SU-DHL-6 (cell line): Measurements from ENCODE around the gene CHD6.

Experiments
- H2AFZ ChIP-seq: fragments of 200-600 bp; sonication (generic); 2 replicates; pipeline ENCODE4 v1.6.1; 2014; ENCODE audit warnings: low read depth, mild to moderate bottlenecking, moderate library complexity, mixed read lengths, antibody characterized with exemption, low read length; ENCODE audit not compliant: severe bottlenecking
- H3F3A ChIP-seq: fragments of 200-600 bp; shearing (Covaris generic); 2 replicates; pipeline ENCODE4 v1.6.0; 2016; ENCODE audit warnings: antibody characterized with exemption, mild to moderate bottlenecking; ENCODE audit not compliant: insufficient read depth
- H3K27ac ChIP-seq: fragments of 200-600 bp; sonication (generic); 2 replicates; pipeline ENCODE4 v1.5.1; 2016; ENCODE audit warnings: low read depth, mild to moderate bottlenecking, low read length, moderate library complexity, mixed read lengths
- H3K27me3 ChIP-seq: fragments of 200-600 bp; sonication (generic), shearing (Covaris generic); 2 replicates; pipeline ENCODE4 v1.6.0; 2014; ENCODE audit warnings: mild to moderate bottlenecking, low read length
- H3K36me3 ChIP-seq: fragments of 200-600 bp; sonication (generic); 2 replicates; pipeline ENCODE4 v1.6.1; 2014; ENCODE audit warnings: mild to moderate bottlenecking, low read length, mixed read lengths
- H3K4me2 ChIP-seq: fragments of 300-600, 200-600 bp; shearing (Covaris generic), sonication (generic); 2 replicates; pipeline ENCODE4 v1.6.0; 2014; ENCODE audit warnings: low read length, low read depth, mild to moderate bottlenecking; ENCODE audit not compliant: poor library complexity, severe bottlenecking
- H3K4me3 ChIP-seq: fragments of 200-600 bp; sonication (generic); 2 replicates; pipeline ENCODE4 v1.5.1; 2014; ENCODE audit warnings: antibody characterized with exemption, low read length, mild to moderate bottlenecking, mixed read lengths; ENCODE audit not compliant: insufficient read depth, poor library complexity, severe bottlenecking
- H3K79me2 ChIP-seq: fragments of 200-600 bp; sonication (generic); 2 replicates; pipeline ENCODE4 v1.6.1; 2014; ENCODE audit warnings: mild to moderate bottlenecking, low read length, moderate library complexity; ENCODE audit not compliant: insufficient read depth
- H3K9ac ChIP-seq: fragments of 200-600 bp; sonication (generic); 2 replicates; pipeline ENCODE4 v1.7.0; 2014; ENCODE audit warnings: mild to moderate bottlenecking, low read length
- H3K9me2 ChIP-seq: fragments of 200-600 bp; sonication (generic); replicated peaks from 2 replicates; pipeline ENCODE4 v1.6.1; 2014; ENCODE audit warnings: low read length; ENCODE audit not compliant: insufficient read depth
- H3K9me3 ChIP-seq: fragments of 200-600 bp; sonication (generic); 2 replicates; pipeline ENCODE4 v1.6.1; 2014; ENCODE audit warnings: low read length, mixed read lengths; ENCODE audit not compliant: insufficient read depth
- H4K20me1 ChIP-seq: fragments of 200-600 bp; sonication (generic); 2 replicates; pipeline ENCODE4 v1.6.1; 2014; ENCODE audit warnings: low read depth, mild to moderate bottlenecking, antibody characterized with exemption, low read length, moderate library complexity, mixed read lengths
- EZH2phosphoT487 ChIP-seq: fragments of 200-600 bp; sonication (generic), shearing (Covaris generic); conservative IDR thresholded peaks from 2 replicates; pipeline ENCODE4 v1.6.1; 2018; ENCODE audit warnings: mild to moderate bottlenecking, antibody characterized with exemption, low read length, moderate library complexity, mixed read lengths
- TF ChIP-seq, protein P1 (sequence below): fragments of 200-600 bp; sonication (generic); IDR thresholded peaks from one replicate; pipeline ENCODE4 v1.5.1; 2017; ENCODE audit warnings: antibody characterized with exemption, mild to moderate bottlenecking, low read length, moderate library complexity; ENCODE audit not compliant: insufficient read depth, poor library complexity, severe bottlenecking

Gene CHD6

GRCh38 chr20:41479113-41479512 lies 139.1 kb downstream of the CHD6 start:
- H3K27ac ChIP-seq = no peak overlapping the region
- no peaks in the 10 kb centered on the region for H3K9me2 ChIP-seq
- no peaks in the 10 kb centered on the region for H4K20me1 ChIP-seq
- no peak for TF ChIP-seq EZH2phosphoT487
- TF ChIP-seq, protein P1, sequence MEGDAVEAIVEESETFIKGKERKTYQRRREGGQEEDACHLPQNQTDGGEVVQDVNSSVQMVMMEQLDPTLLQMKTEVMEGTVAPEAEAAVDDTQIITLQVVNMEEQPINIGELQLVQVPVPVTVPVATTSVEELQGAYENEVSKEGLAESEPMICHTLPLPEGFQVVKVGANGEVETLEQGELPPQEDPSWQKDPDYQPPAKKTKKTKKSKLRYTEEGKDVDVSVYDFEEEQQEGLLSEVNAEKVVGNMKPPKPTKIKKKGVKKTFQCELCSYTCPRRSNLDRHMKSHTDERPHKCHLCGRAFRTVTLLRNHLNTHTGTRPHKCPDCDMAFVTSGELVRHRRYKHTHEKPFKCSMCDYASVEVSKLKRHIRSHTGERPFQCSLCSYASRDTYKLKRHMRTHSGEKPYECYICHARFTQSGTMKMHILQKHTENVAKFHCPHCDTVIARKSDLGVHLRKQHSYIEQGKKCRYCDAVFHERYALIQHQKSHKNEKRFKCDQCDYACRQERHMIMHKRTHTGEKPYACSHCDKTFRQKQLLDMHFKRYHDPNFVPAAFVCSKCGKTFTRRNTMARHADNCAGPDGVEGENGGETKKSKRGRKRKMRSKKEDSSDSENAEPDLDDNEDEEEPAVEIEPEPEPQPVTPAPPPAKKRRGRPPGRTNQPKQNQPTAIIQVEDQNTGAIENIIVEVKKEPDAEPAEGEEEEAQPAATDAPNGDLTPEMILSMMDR = no peak
- no peaks in the 10 kb centered on the region for H3K79me2 ChIP-seq
- H3K4me2 ChIP-seq = no peak overlapping the region
- H3K27me3 ChIP-seq = no peaks in the 10 kb centered on the region
- H3F3A ChIP-seq = no peaks in the 10 kb centered on the region
- no peak overlapping the region for H3K4me3 ChIP-seq
- H3K36me3 ChIP-seq = no peaks in the 10 kb centered on the region
- no peak overlapping the region for H2AFZ ChIP-seq
- no peak overlapping the region for H3K9ac ChIP-seq
- no peaks in the 10 kb centered on the region for H3K9me3 ChIP-seq

GRCh38 chr20:41478026-41478425 lies 140.2 kb downstream of the CHD6 start:
- no peak overlapping the region for H3K4me3 ChIP-seq
- no peak overlapping the region for H2AFZ ChIP-seq
- H3K9me2 ChIP-seq = no peaks in the 10 kb centered on the region
- no peaks in the 10 kb centered on the region for H3F3A ChIP-seq
- H3K9me3 ChIP-seq = no peaks in the 10 kb centered on the region
- no peaks in the 10 kb centered on the region for H4K20me1 ChIP-seq
- no peak for TF ChIP-seq EZH2phosphoT487
- TF ChIP-seq, protein P1 = no peak
- H3K36me3 ChIP-seq = no peaks in the 10 kb centered on the region
- H3K4me2 ChIP-seq = no peak overlapping the region
- no peaks in the 10 kb centered on the region for H3K79me2 ChIP-seq
- H3K27ac ChIP-seq = no peak overlapping the region
- H3K9ac ChIP-seq = no peak overlapping the region
- H3K27me3 ChIP-seq = no peaks in the 10 kb centered on the region

- Histone ChIP-seq H3K9me3 (no peaks in the 10 kb centered on the region), H3K27ac (no peak overlapping the region), H3K36me3 (no peaks in the 10 kb centered on the region), H2AFZ (no peak overlapping the region), H3K4me3 (no peak overlapping the region), H4K20me1 (no peaks in the 10 kb centered on the region), H3K4me2 (no peak overlapping the region), H3F3A (no peaks in the 10 kb centered on the region), H3K79me2 (no peaks in the 10 kb centered on the region), H3K27me3 (no peaks in the 10 kb centered on the region), H3K9ac (no peak overlapping the region), H3K9me2 (no peaks in the 10 kb centered on the region)
- TF ChIP-seq, protein P1 = no peak
- TF ChIP-seq EZH2phosphoT487 = no peak
These were observed 141.7 kb downstream of the CHD6 start for GRCh38 chr20:41476446-41476845.
